Endometrial microvascular endothelial cells (primary cell): ENCODE data around the gene SETBP1. TPM values are rescaled to one million over a fixed set of nuclear protein-coding genes. Genes with fewer than 3 reads are reported as not detected.

Experiments used
- in situ Hi-C: cut with HindIII; loops from 2 replicates; pipeline ENCODE4 v1.10.0; 2017; ENCODE audit warnings: low sequenced_read_pairs, low pct_unique_long_range_greater_than_20kb; ENCODE audit errors: inconsistent ontology term
- total RNA-seq: library from RNA; depleted of rRNA; stranded (reverse); fragments of >200 nt; gene quantifications from one replicate; pipeline ENCODE4 v1.2.3, GENCODE V29; 2015; ENCODE audit errors: inconsistent ontology term

SETBP1 gene
- total RNA-seq, 1 donor from 2014 or later = not detected

- in situ Hi-C loops = no loop called here
Measured at GRCh38 chr18:45083226-45083855, 402.7 kb downstream of the SETBP1 start.

- in situ Hi-C loops = no loop called here
Measured at GRCh38 chr18:45084206-45084605, 403.5 kb downstream of the SETBP1 start.

GRCh38 chr18:45085916-45086624, 405.4 kb downstream of the SETBP1 start:
- in situ Hi-C loops = no loop called here

GRCh38 chr18:45086777-45087176, 406.1 kb downstream of the SETBP1 start:
- in situ Hi-C loops = no loop called here

- in situ Hi-C loops = no loop called here
Measured at GRCh38 chr18:45090526-45091140, 409.9 kb downstream of the SETBP1 start.

GRCh38 chr18:45100321-45101105, 419.8 kb downstream of the SETBP1 start:
- in situ Hi-C loops = no loop called here

- in situ Hi-C loops = no loop called here
Measured at GRCh38 chr18:45102126-45102525, 421.4 kb downstream of the SETBP1 start.

GRCh38 chr18:45102863-45103262, 422.2 kb downstream of the SETBP1 start:
- in situ Hi-C loops = no loop called here

- in situ Hi-C loops = no loop called here
Measured at GRCh38 chr18:45103319-45104048, 422.8 kb downstream of the SETBP1 start.

GRCh38 chr18:45104049-45104395, 423.3 kb downstream of the SETBP1 start:
- in situ Hi-C loops = no loop called here

GRCh38 chr18:45106331-45106774, 425.7 kb downstream of the SETBP1 start:
- in situ Hi-C loops = no loop called here

- in situ Hi-C loops = no loop called here
Measured at GRCh38 chr18:45107425-45107824, 426.7 kb downstream of the SETBP1 start.

GRCh38 chr18:45108754-45109153, 428.1 kb downstream of the SETBP1 start:
- in situ Hi-C loops = no loop called here

GRCh38 chr18:45109271-45109670, 428.6 kb downstream of the SETBP1 start:
- in situ Hi-C loops = no loop called here

GRCh38 chr18:45109706-45110105, 429.0 kb downstream of the SETBP1 start:
- in situ Hi-C loops = no loop called here

- in situ Hi-C loops = no loop called here
Measured at GRCh38 chr18:45110577-45111501, 430.2 kb downstream of the SETBP1 start.

- in situ Hi-C loops = no loop called here
Measured at GRCh38 chr18:45111502-45111848, 430.8 kb downstream of the SETBP1 start.

- in situ Hi-C loops = no loop called here
Measured at GRCh38 chr18:45112682-45113081, 432.0 kb downstream of the SETBP1 start.
